Small intestine (tissue), 7 donors: ENCODE data around the gene RHBDD1. TPM values are rescaled to one million over a fixed set of nuclear protein-coding genes. Genes with fewer than 3 reads are reported as not detected.
A peak's percentile ranks its signal among the peaks of the same experiment; 100 is the strongest.

ENCODE experiments used
- DNase-seq, 2 donors: peaks; one replicate each; pipeline versions ENCODE4 v3.0.0 to v3.0.0-alpha.2; 2013
- FAIRE-seq: peaks from 2 replicates; lab custom pipeline; 2012; peaks lifted over from hg19 to GRCh38; lab: Jason Lieb, UNC
- H3K27ac ChIP-seq, 3 donors: one replicate each; pipeline ENCODE4 v1.5.1; 2013; ENCODE audit warnings: low read length in 2 of 3, mild to moderate bottlenecking in 2 of 3, control low read depth in 1 of 3, inconsistent platforms in 1 of 3, low read depth in 1 of 3, moderate library complexity in 1 of 3
- H3K27me3 ChIP-seq, 3 donors: one replicate each; pipeline ENCODE4 v1.6.1; 2013; ENCODE audit warnings: low read length in 3 of 3, inconsistent platforms in 1 of 3; ENCODE audit not compliant: control insufficient read depth in 3 of 3, insufficient read depth in 3 of 3
- H3K36me3 ChIP-seq, 3 donors: one replicate each; pipeline ENCODE4 v1.6.1; 2013; ENCODE audit warnings: low read length in 3 of 3, inconsistent platforms in 1 of 3, low read depth in 1 of 3, mild to moderate bottlenecking in 1 of 3, moderate library complexity in 1 of 3; ENCODE audit not compliant: control insufficient read depth in 3 of 3, insufficient read depth in 2 of 3
- H3K4me1 ChIP-seq, 3 donors: one replicate each; pipeline ENCODE4 v1.6.1; 2013; ENCODE audit warnings: low read length in 2 of 3, inconsistent platforms in 1 of 3, low read depth in 1 of 3, mild to moderate bottlenecking in 1 of 3, moderate library complexity in 1 of 3; ENCODE audit not compliant: control insufficient read depth in 3 of 3, insufficient read depth in 2 of 3
- H3K4me3 ChIP-seq, 3 donors: one replicate each; pipeline ENCODE4 v1.5.1; 2013; ENCODE audit warnings: low read length in 3 of 3, control low read depth in 1 of 3, inconsistent platforms in 1 of 3, low read depth in 1 of 3, mild to moderate bottlenecking in 1 of 3, moderate library complexity in 1 of 3
- H3K9me3 ChIP-seq, 2 donors: one replicate each; pipeline ENCODE4 v1.6.1; 2013; ENCODE audit warnings: low read depth in 1 of 2, low read length in 1 of 2; ENCODE audit not compliant: control insufficient read depth in 2 of 2, insufficient read depth in 1 of 2
- WGBS, 3 donors: extraction: QIAGEN DNeasy Blood & Tissue Kit; methylation state at CpG; one replicate each; pipeline ENCODE4 v1.1.7; 2013; 5-methylcytosine and 5-hydroxymethylcytosine counted together
- polyA plus RNA-seq, 4 donors: library from polyadenylated mRNA; stranded (reverse) in 3 of 4; unstranded in 1 of 4; fragments of 200-250 nt in 3 of 4; fragments of 120-200 nt in 1 of 4; gene quantifications; one replicate each; pipeline versions ENCODE4 v1.2.1 to v1.2.3, GENCODE V29; 2013
- donor health status: healthy with polysubstance abuse.
- donor health status: control.
- donor health status: control.
- donor health status: Bipolar disorder and iron deficiency.
- donor health status: healthy.

Gene RHBDD1
- polyA plus RNA-seq, 4 donors = 3.1 to 23.4 (median 8.7) TPM

- Histone ChIP-seq H3K27ac (peak overlapping the region in 1 of 3 donors; percentile 11), H3K4me1 (peaks cover 0 to 11% (median 4%) of the 10 kb centered on the region in 3 donors), H3K9me3 (no peaks in the 10 kb centered on the region), H3K36me3 (no peaks in the 10 kb centered on the region), H3K4me3 (no peak overlapping the region), H3K27me3 (no peaks in the 10 kb centered on the region)
- WGBS, 3 donors = 79 to 92% (median 92%) methylated on average over 6 of the region's 6 CpGs
- FAIRE-seq (no peak), DNase-seq (no peak)
Measured at GRCh38 chr2:226887940-226888339, 52.1 kb downstream of the RHBDD1 start.

- no peak overlapping the region for H3K4me3 ChIP-seq
- no peaks in the 10 kb centered on the region for H3K27me3 ChIP-seq
- H3K36me3 ChIP-seq = no peaks in the 10 kb centered on the region
- FAIRE-seq (no peak), DNase-seq (peak in 1 of 2 donors; percentile 39)
- 25 to 68% (median 41%) methylated on average over 2 of the region's 2 CpGs for WGBS, 3 donors
- no peak overlapping the region for H3K27ac ChIP-seq
- H3K4me1 ChIP-seq = peaks cover 0 to 9% (median 4%) of the 10 kb centered on the region in 3 donors
- H3K9me3 ChIP-seq = no peaks in the 10 kb centered on the region
Measured at GRCh38 chr2:226888378-226888965, 52.6 kb downstream of the RHBDD1 start.

- 66 to 80% (median 75%) methylated on average over 4 of the region's 4 CpGs for WGBS, 3 donors
- Histone ChIP-seq H3K36me3 (no peaks in the 10 kb centered on the region), H3K4me1 (peaks cover 0 to 8% (median 4%) of the 10 kb centered on the region in 3 donors), H3K27me3 (no peaks in the 10 kb centered on the region), H3K4me3 (no peak overlapping the region), H3K9me3 (no peaks in the 10 kb centered on the region), H3K27ac (no peak overlapping the region)
- FAIRE-seq (no peak), DNase-seq (no peak)
Measured at GRCh38 chr2:226888971-226889370, 53.1 kb downstream of the RHBDD1 start.

GRCh38 chr2:226890286-226890685, 54.4 kb downstream of the RHBDD1 start:
- H3K27ac ChIP-seq = no peak overlapping the region
- no peaks in the 10 kb centered on the region for H3K9me3 ChIP-seq
- no peak overlapping the region for H3K4me3 ChIP-seq
- H3K27me3 ChIP-seq = no peaks in the 10 kb centered on the region
- WGBS, 3 donors = 89 to 97% (median 92%) methylated on average over 1 of the region's 1 CpG
- FAIRE-seq (no peak), DNase-seq (no peak)
- H3K4me1 ChIP-seq = peaks cover 0 to 8% (median 4%) of the 10 kb centered on the region in 3 donors
- H3K36me3 ChIP-seq = peaks cover 0 to 5% (median 0%) of the 10 kb centered on the region in 3 donors

- FAIRE-seq = no peak
- peak overlapping the region in 1 of 3 donors; percentile 9 for H3K27ac ChIP-seq
Measured at GRCh38 chr2:226891780-226892590, 56.1 kb downstream of the RHBDD1 start.

GRCh38 chr2:226892729-226893128, 56.9 kb downstream of the RHBDD1 start:
- 55 to 67% (median 57%) methylated on average over 3 of the region's 3 CpGs for WGBS, 3 donors
- Histone ChIP-seq H3K27ac (no peak overlapping the region), H3K27me3 (no peaks in the 10 kb centered on the region), H3K4me1 (peaks cover 0 to 6% (median 4%) of the 10 kb centered on the region in 3 donors), H3K9me3 (no peaks in the 10 kb centered on the region), H3K4me3 (no peak overlapping the region), H3K36me3 (peaks cover 2 to 9% (median 4%) of the 10 kb centered on the region in 3 donors)
- FAIRE-seq (no peak), DNase-seq (peak; percentile 17 to 23)

More at GRCh38 chr2:226891780-226892590, 56.1 kb downstream of the RHBDD1 start:
- H3K4me1 ChIP-seq = peaks cover 0 to 6% (median 4%) of the 10 kb centered on the region in 3 donors
- H3K9me3 ChIP-seq = no peaks in the 10 kb centered on the region
- peak; percentile 28 to 35 for DNase-seq
- 74 to 85% (median 79%) methylated on average over 2 of the region's 2 CpGs for WGBS, 3 donors
- peaks cover 2 to 5% (median 4%) of the 10 kb centered on the region in 3 donors for H3K36me3 ChIP-seq
- H3K4me3 ChIP-seq = no peak overlapping the region
- no peaks in the 10 kb centered on the region for H3K27me3 ChIP-seq

- FAIRE-seq (no peak), DNase-seq (no peak)
- H3K4me1 ChIP-seq = peaks cover 0 to 6% (median 2%) of the 10 kb centered on the region in 3 donors
- H3K27ac ChIP-seq = no peak overlapping the region
- H3K36me3 ChIP-seq = peaks cover 2 to 10% (median 4%) of the 10 kb centered on the region in 3 donors
- WGBS, 3 donors = 92 to 96% (median 94%) methylated on average over 4 of the region's 4 CpGs
- no peak overlapping the region for H3K4me3 ChIP-seq
- H3K27me3 ChIP-seq = no peaks in the 10 kb centered on the region
- H3K9me3 ChIP-seq = no peaks in the 10 kb centered on the region
Measured at GRCh38 chr2:226893216-226893615, 57.4 kb downstream of the RHBDD1 start.

- no peaks in the 10 kb centered on the region for H3K27me3 ChIP-seq
- 85 to 90% (median 89%) methylated on average over 3 of the region's 3 CpGs for WGBS, 3 donors
Measured at GRCh38 chr2:226894752-226895151, 58.9 kb downstream of the RHBDD1 start.

More at GRCh38 chr2:226894752-226895151, 58.9 kb downstream of the RHBDD1 start:
- FAIRE-seq = no peak
- no peak overlapping the region for H3K27ac ChIP-seq
- peaks cover 2 to 10% (median 4%) of the 10 kb centered on the region in 3 donors for H3K36me3 ChIP-seq
- peaks cover 0 to 6% (median 2%) of the 10 kb centered on the region in 3 donors for H3K4me1 ChIP-seq
- no peak for DNase-seq
- H3K4me3 ChIP-seq = no peak overlapping the region
- no peaks in the 10 kb centered on the region for H3K9me3 ChIP-seq
